ENCODE results near the gene DMXL2. TPM values are rescaled to one million over a fixed set of nuclear protein-coding genes. Genes with fewer than 3 reads are reported as not detected.

Gene DMXL2
- total and polyA plus RNA-seq, 9 of the 15 experiments (the other 6 are each of a cell fraction or from before 2014, with no cell fraction given): 9.3 to 57.7 (median 30.7) TPM

DNA sequence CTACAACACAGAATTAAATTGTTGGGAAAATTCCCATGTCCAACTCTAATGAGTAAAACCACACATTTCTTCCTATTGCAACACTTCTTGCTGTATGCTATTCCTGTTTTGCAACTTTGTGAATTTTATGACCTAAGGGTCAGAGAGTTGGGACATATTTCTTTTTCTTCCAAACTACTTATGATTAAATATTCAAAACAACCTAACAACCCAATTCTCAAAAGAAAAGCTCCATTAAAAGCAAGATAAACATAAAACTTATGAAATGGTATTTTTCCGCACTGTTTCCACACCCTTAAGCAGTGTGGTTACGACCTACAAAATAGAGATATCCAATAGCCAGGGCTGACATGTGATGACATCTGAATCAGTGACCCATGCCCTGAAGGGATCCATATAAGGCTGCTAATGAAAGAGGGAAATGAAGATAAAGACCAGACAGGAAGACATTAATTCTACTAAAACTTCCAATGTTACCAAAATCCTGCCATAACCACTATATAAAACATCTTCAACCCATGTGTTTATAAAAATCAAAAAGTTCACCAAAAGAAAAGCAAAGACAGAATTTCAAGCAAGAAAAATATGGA is 45.6 kb downstream of the DMXL2 start (continued):
- TF ChIP-seq, protein P1, sequence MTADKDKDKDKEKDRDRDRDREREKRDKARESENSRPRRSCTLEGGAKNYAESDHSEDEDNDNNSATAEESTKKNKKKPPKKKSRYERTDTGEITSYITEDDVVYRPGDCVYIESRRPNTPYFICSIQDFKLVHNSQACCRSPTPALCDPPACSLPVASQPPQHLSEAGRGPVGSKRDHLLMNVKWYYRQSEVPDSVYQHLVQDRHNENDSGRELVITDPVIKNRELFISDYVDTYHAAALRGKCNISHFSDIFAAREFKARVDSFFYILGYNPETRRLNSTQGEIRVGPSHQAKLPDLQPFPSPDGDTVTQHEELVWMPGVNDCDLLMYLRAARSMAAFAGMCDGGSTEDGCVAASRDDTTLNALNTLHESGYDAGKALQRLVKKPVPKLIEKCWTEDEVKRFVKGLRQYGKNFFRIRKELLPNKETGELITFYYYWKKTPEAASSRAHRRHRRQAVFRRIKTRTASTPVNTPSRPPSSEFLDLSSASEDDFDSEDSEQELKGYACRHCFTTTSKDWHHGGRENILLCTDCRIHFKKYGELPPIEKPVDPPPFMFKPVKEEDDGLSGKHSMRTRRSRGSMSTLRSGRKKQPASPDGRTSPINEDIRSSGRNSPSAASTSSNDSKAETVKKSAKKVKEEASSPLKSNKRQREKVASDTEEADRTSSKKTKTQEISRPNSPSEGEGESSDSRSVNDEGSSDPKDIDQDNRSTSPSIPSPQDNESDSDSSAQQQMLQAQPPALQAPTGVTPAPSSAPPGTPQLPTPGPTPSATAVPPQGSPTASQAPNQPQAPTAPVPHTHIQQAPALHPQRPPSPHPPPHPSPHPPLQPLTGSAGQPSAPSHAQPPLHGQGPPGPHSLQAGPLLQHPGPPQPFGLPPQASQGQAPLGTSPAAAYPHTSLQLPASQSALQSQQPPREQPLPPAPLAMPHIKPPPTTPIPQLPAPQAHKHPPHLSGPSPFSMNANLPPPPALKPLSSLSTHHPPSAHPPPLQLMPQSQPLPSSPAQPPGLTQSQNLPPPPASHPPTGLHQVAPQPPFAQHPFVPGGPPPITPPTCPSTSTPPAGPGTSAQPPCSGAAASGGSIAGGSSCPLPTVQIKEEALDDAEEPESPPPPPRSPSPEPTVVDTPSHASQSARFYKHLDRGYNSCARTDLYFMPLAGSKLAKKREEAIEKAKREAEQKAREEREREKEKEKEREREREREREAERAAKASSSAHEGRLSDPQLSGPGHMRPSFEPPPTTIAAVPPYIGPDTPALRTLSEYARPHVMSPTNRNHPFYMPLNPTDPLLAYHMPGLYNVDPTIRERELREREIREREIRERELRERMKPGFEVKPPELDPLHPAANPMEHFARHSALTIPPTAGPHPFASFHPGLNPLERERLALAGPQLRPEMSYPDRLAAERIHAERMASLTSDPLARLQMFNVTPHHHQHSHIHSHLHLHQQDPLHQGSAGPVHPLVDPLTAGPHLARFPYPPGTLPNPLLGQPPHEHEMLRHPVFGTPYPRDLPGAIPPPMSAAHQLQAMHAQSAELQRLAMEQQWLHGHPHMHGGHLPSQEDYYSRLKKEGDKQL (CRISPR knock-in tag; IDR thresholded peaks at IDR 0.05; ENCODE audit: borderline replicate concordance): no peak
- TF ChIP-seq ETV1 (tag; conservative IDR thresholded peaks at IDR 0.05; ENCODE audit: low read depth) (peak; percentile 38; the same call in 1 of the 2 replicates), ZNF586 (CRISPR knock-in tag; conservative IDR thresholded peaks at IDR 0.05) (no peak), ZNF778 (CRISPR knock-in tag; IDR thresholded peaks at IDR 0.05) (no peak), DACH1 (IDR thresholded peaks at IDR 0.05; ENCODE audit: partially characterized antibody) (no peak)
- TF ChIP-seq, protein P2, sequence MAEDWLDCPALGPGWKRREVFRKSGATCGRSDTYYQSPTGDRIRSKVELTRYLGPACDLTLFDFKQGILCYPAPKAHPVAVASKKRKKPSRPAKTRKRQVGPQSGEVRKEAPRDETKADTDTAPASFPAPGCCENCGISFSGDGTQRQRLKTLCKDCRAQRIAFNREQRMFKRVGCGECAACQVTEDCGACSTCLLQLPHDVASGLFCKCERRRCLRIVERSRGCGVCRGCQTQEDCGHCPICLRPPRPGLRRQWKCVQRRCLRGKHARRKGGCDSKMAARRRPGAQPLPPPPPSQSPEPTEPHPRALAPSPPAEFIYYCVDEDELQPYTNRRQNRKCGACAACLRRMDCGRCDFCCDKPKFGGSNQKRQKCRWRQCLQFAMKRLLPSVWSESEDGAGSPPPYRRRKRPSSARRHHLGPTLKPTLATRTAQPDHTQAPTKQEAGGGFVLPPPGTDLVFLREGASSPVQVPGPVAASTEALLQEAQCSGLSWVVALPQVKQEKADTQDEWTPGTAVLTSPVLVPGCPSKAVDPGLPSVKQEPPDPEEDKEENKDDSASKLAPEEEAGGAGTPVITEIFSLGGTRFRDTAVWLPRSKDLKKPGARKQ (CRISPR knock-in tag; IDR thresholded peaks at IDR 0.05): no peak
- TF ChIP-seq, protein P3, sequence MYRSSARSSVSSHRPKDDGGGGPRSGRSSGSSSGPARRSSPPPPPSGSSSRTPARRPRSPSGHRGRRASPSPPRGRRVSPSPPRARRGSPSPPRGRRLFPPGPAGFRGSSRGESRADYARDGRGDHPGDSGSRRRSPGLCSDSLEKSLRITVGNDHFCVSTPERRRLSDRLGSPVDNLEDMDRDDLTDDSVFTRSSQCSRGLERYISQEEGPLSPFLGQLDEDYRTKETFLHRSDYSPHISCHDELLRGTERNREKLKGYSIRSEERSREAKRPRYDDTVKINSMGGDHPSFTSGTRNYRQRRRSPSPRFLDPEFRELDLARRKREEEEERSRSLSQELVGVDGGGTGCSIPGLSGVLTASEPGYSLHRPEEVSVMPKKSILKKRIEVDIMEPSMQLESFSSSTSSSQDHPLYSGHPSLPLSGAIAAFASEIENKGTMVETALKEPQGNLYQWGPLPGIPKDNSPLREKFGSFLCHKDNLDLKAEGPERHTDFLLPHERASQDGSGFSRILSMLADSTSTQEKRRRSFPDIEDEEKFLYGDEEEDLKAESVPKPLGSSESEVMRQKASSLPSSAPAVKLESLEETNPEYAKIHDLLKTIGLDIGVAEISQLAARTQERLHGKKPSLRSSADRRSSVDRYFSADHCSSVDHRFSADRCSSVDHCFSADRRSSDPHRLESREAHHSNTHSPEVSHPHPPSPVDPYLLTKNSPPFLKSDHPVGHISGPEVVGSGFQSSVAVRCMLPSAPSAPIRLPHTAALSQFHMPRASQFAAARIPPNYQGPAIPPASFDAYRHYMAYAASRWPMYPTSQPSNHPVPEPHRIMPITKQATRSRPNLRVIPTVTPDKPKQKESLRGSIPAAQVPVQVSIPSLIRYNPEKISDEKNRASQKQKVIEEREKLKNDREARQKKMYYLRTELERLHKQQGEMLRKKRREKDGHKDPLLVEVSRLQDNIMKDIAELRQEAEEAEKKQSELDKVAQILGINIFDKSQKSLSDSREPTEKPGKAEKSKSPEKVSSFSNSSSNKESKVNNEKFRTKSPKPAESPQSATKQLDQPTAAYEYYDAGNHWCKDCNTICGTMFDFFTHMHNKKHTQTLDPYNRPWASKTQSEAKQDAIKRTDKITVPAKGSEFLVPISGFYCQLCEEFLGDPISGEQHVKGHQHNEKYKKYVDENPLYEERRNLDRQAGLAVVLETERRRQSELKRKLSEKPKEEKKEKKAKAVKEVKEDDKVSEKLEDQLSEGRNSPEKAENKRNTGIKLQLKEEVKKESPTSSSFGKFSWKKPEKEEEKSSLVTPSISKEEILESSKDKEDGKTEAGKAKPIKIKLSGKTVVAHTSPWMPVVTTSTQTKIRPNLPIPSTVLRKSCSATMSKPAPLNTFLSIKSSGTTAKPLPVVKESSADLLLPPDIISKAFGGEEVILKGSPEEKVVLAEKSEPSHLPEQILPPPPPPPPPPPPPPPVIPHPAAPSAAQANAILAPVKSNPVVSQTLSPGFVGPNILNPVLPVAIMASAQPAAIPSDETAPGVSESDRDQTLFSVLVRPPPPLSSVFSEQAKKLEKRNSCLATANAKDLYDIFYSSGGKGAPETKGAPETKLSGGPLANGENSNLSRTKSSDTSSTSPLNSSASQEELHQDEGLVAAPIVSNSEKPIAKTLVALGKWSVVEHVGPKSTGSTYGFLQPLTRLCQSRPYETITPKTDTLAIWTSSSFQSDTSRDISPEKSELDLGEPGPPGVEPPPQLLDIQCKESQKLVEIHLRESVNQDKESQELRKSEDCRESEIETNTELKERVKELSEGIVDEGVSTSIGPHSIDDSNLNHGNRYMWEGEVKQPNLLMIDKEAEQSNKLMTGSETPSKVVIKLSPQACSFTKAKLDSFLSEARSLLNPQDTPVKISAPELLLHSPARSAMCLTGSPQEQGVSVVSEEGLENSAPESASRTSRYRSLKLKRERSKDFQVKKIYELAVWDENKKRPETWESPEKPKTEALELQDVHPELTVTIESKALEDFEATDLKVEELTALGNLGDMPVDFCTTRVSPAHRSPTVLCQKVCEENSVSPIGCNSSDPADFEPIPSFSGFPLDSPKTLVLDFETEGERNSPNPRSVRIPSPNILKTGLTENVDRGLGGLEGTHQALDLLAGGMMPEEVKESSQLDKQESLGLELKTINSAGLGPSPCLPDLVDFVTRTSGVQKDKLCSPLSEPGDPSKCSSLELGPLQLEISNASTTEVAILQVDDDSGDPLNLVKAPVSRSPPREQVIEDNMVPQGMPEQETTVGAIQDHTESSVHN (IDR thresholded peaks at IDR 0.05; ENCODE audit: borderline replicate concordance in 1 of 2, low read depth in 1 of 2): 0 out of 4 replicates have a peak, but pooled peaks of 1 of the 2 experiments have one; percentile 58
